Keratinocyte (primary cell): ENCODE measurements around the gene TPD52L3.

Experiments
- EZH2 ChIP-seq: IDR thresholded peaks from one replicate; pipeline ENCODE4 v1.6.1; 2012; ENCODE audit warnings: inconsistent platforms, mild to moderate bottlenecking, low read length, moderate library complexity
- TF ChIP-seq, protein P1 (sequence below), 3 experiments: IDR thresholded peaks in 1 of 3; conservative IDR thresholded peaks in 1 of 3; optimal IDR thresholded peaks in 1 of 3; 2 replicates in 2 of 3; 3 replicates in 1 of 3; pipeline versions ENCODE3 to v1.5.1; 2011; ENCODE audit warnings: low read length in 3 of 3, mild to moderate bottlenecking in 3 of 3, moderate library complexity in 2 of 3, control low read depth in 1 of 3, inconsistent platforms in 1 of 3; ENCODE audit not compliant: insufficient read depth in 2 of 3; ENCODE audit errors: extremely low read depth in 1 of 3

DNA sequence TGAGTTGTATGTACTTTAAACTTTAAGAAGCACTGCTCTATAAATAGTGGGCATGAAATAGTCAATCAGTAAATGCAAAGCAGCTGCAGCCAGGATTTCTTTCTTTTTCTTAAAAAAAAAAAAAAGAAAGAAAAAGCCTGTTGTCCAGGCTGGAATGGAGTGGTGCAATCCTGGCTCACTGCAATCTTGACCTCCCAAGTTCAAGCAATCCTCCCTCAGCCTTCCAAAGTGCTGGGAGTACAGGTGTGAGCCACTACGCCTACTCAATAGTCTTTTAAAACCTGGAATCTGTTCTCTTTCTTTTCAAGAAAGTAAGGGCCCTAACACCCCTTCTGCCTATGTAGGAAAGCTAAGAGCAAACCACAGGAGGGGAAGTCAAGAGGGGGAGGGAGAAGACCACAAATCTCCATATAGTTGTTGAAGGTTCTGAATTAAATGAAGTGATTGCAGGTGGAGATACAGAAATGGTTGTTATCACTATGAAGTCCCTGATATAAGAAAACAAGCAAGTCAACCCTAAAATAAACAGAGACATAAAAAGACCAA, 20.6 kb upstream of the TPD52L3 start:
- TF ChIP-seq, protein P1, sequence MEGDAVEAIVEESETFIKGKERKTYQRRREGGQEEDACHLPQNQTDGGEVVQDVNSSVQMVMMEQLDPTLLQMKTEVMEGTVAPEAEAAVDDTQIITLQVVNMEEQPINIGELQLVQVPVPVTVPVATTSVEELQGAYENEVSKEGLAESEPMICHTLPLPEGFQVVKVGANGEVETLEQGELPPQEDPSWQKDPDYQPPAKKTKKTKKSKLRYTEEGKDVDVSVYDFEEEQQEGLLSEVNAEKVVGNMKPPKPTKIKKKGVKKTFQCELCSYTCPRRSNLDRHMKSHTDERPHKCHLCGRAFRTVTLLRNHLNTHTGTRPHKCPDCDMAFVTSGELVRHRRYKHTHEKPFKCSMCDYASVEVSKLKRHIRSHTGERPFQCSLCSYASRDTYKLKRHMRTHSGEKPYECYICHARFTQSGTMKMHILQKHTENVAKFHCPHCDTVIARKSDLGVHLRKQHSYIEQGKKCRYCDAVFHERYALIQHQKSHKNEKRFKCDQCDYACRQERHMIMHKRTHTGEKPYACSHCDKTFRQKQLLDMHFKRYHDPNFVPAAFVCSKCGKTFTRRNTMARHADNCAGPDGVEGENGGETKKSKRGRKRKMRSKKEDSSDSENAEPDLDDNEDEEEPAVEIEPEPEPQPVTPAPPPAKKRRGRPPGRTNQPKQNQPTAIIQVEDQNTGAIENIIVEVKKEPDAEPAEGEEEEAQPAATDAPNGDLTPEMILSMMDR (optimal IDR thresholded peaks at IDR 0.05 in 1 of 3, IDR thresholded peaks at IDR 0.05 in 1 of 3, conservative IDR thresholded peaks at IDR 0.05 in 1 of 3; ENCODE audit: extremely low read depth in 1 of 3, insufficient read depth in 2 of 3, low read length in 3 of 3), result no peak
- TF ChIP-seq EZH2, result no peak
